Pulmonary artery endothelial cell (primary cell): Measurements from ENCODE around the gene CENPB. TPM values are rescaled to one million over a fixed set of nuclear protein-coding genes. Genes with fewer than 3 reads are reported as not detected.
A peak's percentile ranks its signal among the peaks of the same experiment; 100 is the strongest.
"Not testable (repeated sequence)": the region's sequence is repeated elsewhere in the genome, so short reads cannot be mapped to it uniquely, and the experiment has no call there.

Source experiments
- DNase-seq: peaks from one replicate; pipeline ENCODE4 v3.0.0-alpha.2; 2011; ENCODE audit warnings: low read depth, low spot score
- total RNA-seq: library from RNA; depleted of rRNA; stranded (reverse); fragments of >200 nt; gene quantifications from 2 replicates; pipeline ENCODE4 v1.2.3, GENCODE V29; 2014

CENPB gene
- total RNA-seq, 1 donor from 2014 or later = 99.0 TPM

GRCh38 chr20:3811467-3812258 is 25.1 kb upstream of the CENPB start:
- peak; percentile 91 for DNase-seq

- DNase-seq = no peak
These were observed 22.0 kb upstream of the CENPB start for GRCh38 chr20:3808544-3808943.

- DNase-seq = no peak
These were observed 18.2 kb upstream of the CENPB start for GRCh38 chr20:3804781-3805180.

- no peak for DNase-seq
These were observed 17.8 kb upstream of the CENPB start for GRCh38 chr20:3804254-3804751.

GRCh38 chr20:3803854-3804253 is 17.3 kb upstream of the CENPB start:
- no peak for DNase-seq

GRCh38 chr20:3803289-3803688 is 16.7 kb upstream of the CENPB start:
- DNase-seq = no peak

GRCh38 chr20:3802524-3803239 is 16.1 kb upstream of the CENPB start:
- DNase-seq = no peak

GRCh38 chr20:3801846-3802245 is 15.3 kb upstream of the CENPB start:
- DNase-seq = no peak

GRCh38 chr20:3801299-3801698 is 14.8 kb upstream of the CENPB start:
- no peak for DNase-seq

GRCh38 chr20:3800878-3801260 is 14.3 kb upstream of the CENPB start:
- DNase-seq = no peak

- no peak for DNase-seq
These were observed 13.8 kb upstream of the CENPB start for GRCh38 chr20:3800256-3800877.

GRCh38 chr20:3798908-3799248 is 12.3 kb upstream of the CENPB start:
- DNase-seq = no peak

- DNase-seq = no peak
These were observed 11.8 kb upstream of the CENPB start for GRCh38 chr20:3798373-3798768.

- DNase-seq = no peak
These were observed 11.2 kb upstream of the CENPB start for GRCh38 chr20:3797592-3798372.

- DNase-seq = no peak
These were observed 10.6 kb upstream of the CENPB start for GRCh38 chr20:3797226-3797545.

GRCh38 chr20:3796477-3797225 is 10.1 kb upstream of the CENPB start:
- no peak for DNase-seq

- no peak for DNase-seq
These were observed 9.2 kb upstream of the CENPB start, which contains the start of gene CDC25B for GRCh38 chr20:3795511-3796468. Gene CDC25B, plus strand, starts transcription at chr20:3796310. Its CDS starts 222 bp downstream, at chr20:3796532.

- DNase-seq = no peak
These were observed 8.3 kb upstream of the CENPB start for GRCh38 chr20:3794701-3795420.

GRCh38 chr20:3794168-3794567 is 7.6 kb upstream of the CENPB start:
- DNase-seq = not testable (repeated sequence)
